Breast epithelium (tissue), 3 donors: ENCODE results near the gene FARP2.

Source experiments
- CTCF ChIP-seq, 3 donors: fragments of 450-650 bp; IDR thresholded peaks; one replicate each; pipeline ENCODE4 v1.5.1; 2016 to 2017; ENCODE audit warnings: antibody characterized with exemption in 3 of 3, mild to moderate bottlenecking in 3 of 3, moderate library complexity in 3 of 3
- POLR2A ChIP-seq: fragments of 450-650 bp; IDR thresholded peaks from one replicate; pipeline ENCODE4 v1.6.1; 2016; ENCODE audit warnings: antibody characterized with exemption, mild to moderate bottlenecking, moderate library complexity

- TF ChIP-seq CTCF (IDR thresholded peaks at IDR 0.05): no peak
- TF ChIP-seq POLR2A: no peak
Observed at GRCh38 chr2:241534293-241534692, 178.2 kb downstream of the FARP2 start.
